Measurements from ENCODE around the gene UGT1A6.

- TF ChIP-seq CTCF (conservative IDR thresholded peaks at IDR 0.05 in 1 of 2, IDR thresholded peaks at IDR 0.05 in 1 of 2; ENCODE audit: extremely low read depth in 1 of 2, insufficient read depth in 1 of 2, low read depth in 1 of 2, low read length in 2 of 2) = no peak
- TF ChIP-seq EZH2 (IDR thresholded peaks at IDR 0.05; ENCODE audit: borderline replicate concordance, low read length) = no peak
Observed at GRCh38 chr2:233679196-233679595, 13.5 kb upstream of the UGT1A6 start.

Measured in mammary epithelial cell (primary cell).